ENCODE results near the gene NECTIN1.

Gene NECTIN1

DNA sequence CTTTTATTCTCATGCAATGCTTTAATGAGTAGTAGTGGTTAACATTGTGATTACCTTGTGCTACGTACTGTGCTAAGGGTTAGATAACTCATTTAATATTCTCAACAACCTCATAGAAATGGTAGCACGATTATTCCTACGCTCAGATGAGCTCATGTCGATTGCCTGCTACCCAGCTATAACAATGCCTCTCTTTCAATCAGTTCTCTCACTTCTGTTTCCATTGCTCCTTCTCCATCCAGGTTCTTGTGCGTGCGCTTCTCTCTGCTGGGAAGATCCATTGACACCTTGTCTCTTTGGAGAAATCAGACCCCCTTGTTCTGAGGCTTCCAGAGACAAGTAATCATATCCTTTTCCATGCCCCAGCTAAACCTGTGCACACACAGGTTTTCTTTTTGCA is 120.8 kb downstream of the NECTIN1 start:
- Histone ChIP-seq H3K4me3 (ENCODE audit: low read depth, low read length) (no peak overlapping the region), H3K4me1 (ENCODE audit: control insufficient read depth in 1 of 2, insufficient read depth in 2 of 2, low read length in 2 of 2) (no peaks in the 10 kb centered on the region)
- no CpG with 5 or more reads among the region's 6 CpGs for WGBS (ENCODE audit: extremely low coverage, insufficient coverage, insufficient read length)

GRCh38 chr11:119607726-119608125 is 121.3 kb downstream of the NECTIN1 start:
- Histone ChIP-seq H3K4ac (ENCODE audit: low read depth, low read length) (no peak overlapping the region), H2BK5ac (ENCODE audit: low read depth, low read length, poor library complexity) (no peak overlapping the region), H4K12ac (ENCODE audit: low read depth, low read length) (no peak overlapping the region), H3K27me3 (ENCODE audit: insufficient read depth, low read length) (no peaks in the 10 kb centered on the region), H3K14ac (ENCODE audit: low read length) (no peak overlapping the region), H3K4me3 (ENCODE audit: low read depth, low read length) (no peak overlapping the region), H3K4me2 (ENCODE audit: low read length) (no peak overlapping the region), H3K79me2 (ENCODE audit: control insufficient read depth, insufficient read depth, low read length, poor library complexity) (no peaks in the 10 kb centered on the region), H2AK5ac (ENCODE audit: low read length) (no peak overlapping the region), H3K9me3 (ENCODE audit: insufficient read depth, low read depth, low read length) (peaks cover 3% of the 10 kb centered on the region), H3K18ac (ENCODE audit: low read length) (no peak overlapping the region), H3K23ac (ENCODE audit: low read length) (no peak overlapping the region), H2BK120ac (ENCODE audit: insufficient read depth, low read length, poor library complexity) (no peak overlapping the region), H2BK12ac (ENCODE audit: low read length) (no peak overlapping the region), H3K4me1 (ENCODE audit: control insufficient read depth in 1 of 2, insufficient read depth in 2 of 2, low read length in 2 of 2) (no peaks in the 10 kb centered on the region), H3K36me3 (ENCODE audit: control insufficient read depth in 1 of 2, insufficient read depth in 2 of 2, low read length in 2 of 2) (no peaks in the 10 kb centered on the region), H3K9ac (ENCODE audit: low read length) (no peak overlapping the region), H4K91ac (ENCODE audit: low read depth, low read length) (no peak overlapping the region), H3K27ac (ENCODE audit: low read depth, low read length) (no peak overlapping the region), H4K8ac (ENCODE audit: low read depth, low read length) (no peak overlapping the region), H2AFZ (ENCODE audit: insufficient read depth, low read length, poor library complexity) (no peak overlapping the region), H3K79me1 (ENCODE audit: low read length) (no peaks in the 10 kb centered on the region)
- DNase-seq, result no peak
- no CpG with 5 or more reads among the region's 5 CpGs for WGBS (ENCODE audit: extremely low coverage, insufficient coverage, insufficient read length)

More for the DNA sequence above, 120.8 kb downstream of the NECTIN1 start:
- H3K18ac ChIP-seq (ENCODE audit: low read length), result no peak overlapping the region
- no peaks in the 10 kb centered on the region for H3K79me1 ChIP-seq (ENCODE audit: low read length)
- no peak overlapping the region for H2BK5ac ChIP-seq (ENCODE audit: low read depth, low read length, poor library complexity)
- H2AK5ac ChIP-seq (ENCODE audit: low read length), result no peak overlapping the region
- H3K4me2 ChIP-seq (ENCODE audit: low read length), result no peak overlapping the region
- no peaks in the 10 kb centered on the region for H3K79me2 ChIP-seq (ENCODE audit: control insufficient read depth, insufficient read depth, low read length, poor library complexity)
- no peak for DNase-seq
- H2BK12ac ChIP-seq (ENCODE audit: low read length), result no peak overlapping the region
- no peak overlapping the region for H4K91ac ChIP-seq (ENCODE audit: low read depth, low read length)
- no peak overlapping the region for H3K23ac ChIP-seq (ENCODE audit: low read length)
- no peak overlapping the region for H3K4ac ChIP-seq (ENCODE audit: low read depth, low read length)
- H2BK120ac ChIP-seq (ENCODE audit: insufficient read depth, low read length, poor library complexity), result no peak overlapping the region
- no peak overlapping the region for H3K27ac ChIP-seq (ENCODE audit: low read depth, low read length)
- H4K8ac ChIP-seq (ENCODE audit: low read depth, low read length), result no peak overlapping the region
- no peak overlapping the region for H4K12ac ChIP-seq (ENCODE audit: low read depth, low read length)
- H3K27me3 ChIP-seq (ENCODE audit: insufficient read depth, low read length), result no peaks in the 10 kb centered on the region
- H3K36me3 ChIP-seq (ENCODE audit: control insufficient read depth in 1 of 2, insufficient read depth in 2 of 2, low read length in 2 of 2), result no peaks in the 10 kb centered on the region
- H3K9ac ChIP-seq (ENCODE audit: low read length), result no peak overlapping the region
- peaks cover 3% of the 10 kb centered on the region for H3K9me3 ChIP-seq (ENCODE audit: insufficient read depth, low read depth, low read length)
- no peak overlapping the region for H3K14ac ChIP-seq (ENCODE audit: low read length)
- H2AFZ ChIP-seq (ENCODE audit: insufficient read depth, low read length, poor library complexity), result no peak overlapping the region

DNA sequence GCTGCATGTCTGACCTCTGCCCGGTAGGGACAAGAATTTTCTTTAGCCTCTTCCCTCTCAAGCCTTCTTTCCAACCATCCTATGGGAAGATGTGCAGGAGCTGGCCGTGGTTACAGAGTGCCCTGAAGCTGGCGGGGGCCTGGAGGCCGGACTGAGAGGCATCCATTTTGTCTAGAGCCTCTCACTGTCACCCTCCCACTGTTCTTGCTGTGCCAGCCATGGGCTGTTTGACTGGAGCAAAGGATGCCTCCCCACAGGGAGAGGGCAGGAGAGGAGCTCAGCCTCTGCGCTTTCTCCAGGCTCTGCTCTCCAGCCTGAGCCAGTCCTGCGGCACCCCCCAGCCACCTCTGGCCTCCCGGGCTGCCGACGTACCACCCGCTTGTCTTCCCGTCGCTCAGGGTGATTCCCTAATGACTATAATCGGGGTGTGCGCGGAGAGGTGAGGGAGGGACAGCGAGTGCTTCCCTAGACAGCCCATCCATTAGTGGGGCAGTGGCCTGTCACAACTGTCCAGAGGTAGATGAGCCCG is 123.8 kb downstream of the NECTIN1 start:
- H3K79me1 ChIP-seq (ENCODE audit: low read length), result no peaks in the 10 kb centered on the region
- H2BK120ac ChIP-seq (ENCODE audit: insufficient read depth, low read length, poor library complexity), result no peak overlapping the region
- H3K4me3 ChIP-seq (ENCODE audit: low read depth, low read length), result no peak overlapping the region
- H3K36me3 ChIP-seq (ENCODE audit: control insufficient read depth in 1 of 2, insufficient read depth in 2 of 2, low read length in 2 of 2), result no peaks in the 10 kb centered on the region
- no peak overlapping the region for H3K23ac ChIP-seq (ENCODE audit: low read length)
- no peak overlapping the region for H3K4ac ChIP-seq (ENCODE audit: low read depth, low read length)
- H4K91ac ChIP-seq (ENCODE audit: low read depth, low read length), result no peak overlapping the region
- no peak overlapping the region for H3K27ac ChIP-seq (ENCODE audit: low read depth, low read length)
- no peak overlapping the region for H2AFZ ChIP-seq (ENCODE audit: insufficient read depth, low read length, poor library complexity)
- no peak overlapping the region for H3K4me2 ChIP-seq (ENCODE audit: low read length)
- no peak overlapping the region for H2AK5ac ChIP-seq (ENCODE audit: low read length)
- H2BK5ac ChIP-seq (ENCODE audit: low read depth, low read length, poor library complexity), result no peak overlapping the region
- no peak overlapping the region for H4K8ac ChIP-seq (ENCODE audit: low read depth, low read length)
- H3K9ac ChIP-seq (ENCODE audit: low read length), result no peak overlapping the region
- no CpG with 5 or more reads among the region's 17 CpGs for WGBS (ENCODE audit: extremely low coverage, insufficient coverage, insufficient read length)
- H3K79me2 ChIP-seq (ENCODE audit: control insufficient read depth, insufficient read depth, low read length, poor library complexity), result no peaks in the 10 kb centered on the region
- H4K12ac ChIP-seq (ENCODE audit: low read depth, low read length), result no peak overlapping the region
- no peaks in the 10 kb centered on the region for H3K27me3 ChIP-seq (ENCODE audit: insufficient read depth, low read length)
- H2BK12ac ChIP-seq (ENCODE audit: low read length), result no peak overlapping the region
- no peaks in the 10 kb centered on the region for H3K4me1 ChIP-seq (ENCODE audit: control insufficient read depth in 1 of 2, insufficient read depth in 2 of 2, low read length in 2 of 2)
- no peak for DNase-seq
- no peak overlapping the region for H3K18ac ChIP-seq (ENCODE audit: low read length)
- peaks cover 3% of the 10 kb centered on the region for H3K9me3 ChIP-seq (ENCODE audit: insufficient read depth, low read depth, low read length)
- H3K14ac ChIP-seq (ENCODE audit: low read length), result no peak overlapping the region

- Histone ChIP-seq H3K36me3 (ENCODE audit: control insufficient read depth in 1 of 2, insufficient read depth in 2 of 2, low read length in 2 of 2) (no peaks in the 10 kb centered on the region), H2AFZ (ENCODE audit: insufficient read depth, low read length, poor library complexity) (no peak overlapping the region), H3K18ac (ENCODE audit: low read length) (no peak overlapping the region), H3K9ac (ENCODE audit: low read length) (no peak overlapping the region), H3K4me2 (ENCODE audit: low read length) (no peak overlapping the region), H3K79me2 (ENCODE audit: control insufficient read depth, insufficient read depth, low read length, poor library complexity) (no peaks in the 10 kb centered on the region), H3K23ac (ENCODE audit: low read length) (no peak overlapping the region), H2BK120ac (ENCODE audit: insufficient read depth, low read length, poor library complexity) (no peak overlapping the region), H2BK12ac (ENCODE audit: low read length) (no peak overlapping the region), H4K91ac (ENCODE audit: low read depth, low read length) (no peak overlapping the region), H4K12ac (ENCODE audit: low read depth, low read length) (no peak overlapping the region), H3K4me1 (ENCODE audit: control insufficient read depth in 1 of 2, insufficient read depth in 2 of 2, low read length in 2 of 2) (peaks cover 0 to 5% of the 10 kb centered on the region in 2 experiments), H3K4me3 (ENCODE audit: low read depth, low read length) (no peak overlapping the region), H3K9me3 (ENCODE audit: insufficient read depth, low read depth, low read length) (peaks cover 3% of the 10 kb centered on the region), H3K27ac (ENCODE audit: low read depth, low read length) (no peak overlapping the region), H4K8ac (ENCODE audit: low read depth, low read length) (no peak overlapping the region), H3K79me1 (ENCODE audit: low read length) (no peaks in the 10 kb centered on the region), H2BK5ac (ENCODE audit: low read depth, low read length, poor library complexity) (no peak overlapping the region), H2AK5ac (ENCODE audit: low read length) (no peak overlapping the region), H3K4ac (ENCODE audit: low read depth, low read length) (no peak overlapping the region), H3K14ac (ENCODE audit: low read length) (no peak overlapping the region), H3K27me3 (ENCODE audit: insufficient read depth, low read length) (no peaks in the 10 kb centered on the region)
- WGBS (ENCODE audit: extremely low coverage, insufficient coverage, insufficient read length), result no CpG with 5 or more reads among the region's 28 CpGs
- DNase-seq, result no peak
These were observed 126.1 kb downstream of the NECTIN1 start for GRCh38 chr11:119602745-119603373.

All from trophoblast cell (in vitro differentiated cells and primary cell).